Measurements from ENCODE around the gene NOS1AP. TPM values are rescaled to one million over a fixed set of nuclear protein-coding genes. Genes with fewer than 3 reads are reported as not detected.

The NOS1AP gene
- total RNA-seq, 1 donor from 2014 or later: 2.1 TPM

- DNase-seq: no peak
Measured at GRCh38 chr1:162256287-162256686, 186.8 kb downstream of the NOS1AP start.

DNA sequence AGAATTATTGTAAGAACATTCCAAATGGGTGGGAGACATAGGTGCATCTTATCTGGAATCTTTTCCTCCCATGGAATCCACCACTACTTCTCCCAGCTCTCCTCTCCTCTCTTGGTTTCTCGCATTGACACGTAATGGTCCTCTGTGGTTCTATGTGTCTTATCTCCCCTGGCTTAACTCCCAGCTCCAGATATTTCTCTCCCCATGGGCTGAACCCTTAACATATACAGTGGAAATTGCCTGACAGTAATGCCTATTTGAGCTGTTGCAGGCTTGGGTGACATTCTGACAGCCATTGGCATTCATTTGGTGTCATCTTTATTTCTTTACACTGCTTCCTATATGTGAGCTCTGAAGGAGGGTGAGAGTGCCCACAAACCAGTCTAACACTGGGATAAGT lies 188.9 kb downstream of the NOS1AP start:
- DNase-seq: no peak

GRCh38 chr1:162259894-162260455 lies 190.5 kb downstream of the NOS1AP start:
- peak; percentile 25 for DNase-seq

DNA sequence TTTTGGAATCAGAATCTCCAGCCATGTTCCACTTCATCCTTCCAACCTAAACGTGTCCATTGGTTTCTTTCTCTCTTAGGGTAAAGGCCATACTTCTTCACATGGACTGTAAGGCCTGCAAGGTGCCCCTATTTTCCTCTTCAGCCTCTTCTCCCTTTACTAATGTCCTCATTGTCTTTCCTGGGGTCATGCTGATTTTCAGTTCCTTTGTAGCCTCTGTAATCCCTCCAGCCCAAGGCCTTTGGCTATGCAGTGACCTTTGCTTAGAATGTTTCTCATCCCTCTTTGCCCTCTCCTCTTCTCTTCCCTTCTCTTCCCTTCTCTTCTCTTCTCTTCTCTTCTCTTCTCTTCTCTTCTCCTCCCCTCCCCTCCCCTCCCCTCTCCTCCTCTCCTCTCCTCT lies 194.6 kb downstream of the NOS1AP start:
- no peak for DNase-seq

DNA sequence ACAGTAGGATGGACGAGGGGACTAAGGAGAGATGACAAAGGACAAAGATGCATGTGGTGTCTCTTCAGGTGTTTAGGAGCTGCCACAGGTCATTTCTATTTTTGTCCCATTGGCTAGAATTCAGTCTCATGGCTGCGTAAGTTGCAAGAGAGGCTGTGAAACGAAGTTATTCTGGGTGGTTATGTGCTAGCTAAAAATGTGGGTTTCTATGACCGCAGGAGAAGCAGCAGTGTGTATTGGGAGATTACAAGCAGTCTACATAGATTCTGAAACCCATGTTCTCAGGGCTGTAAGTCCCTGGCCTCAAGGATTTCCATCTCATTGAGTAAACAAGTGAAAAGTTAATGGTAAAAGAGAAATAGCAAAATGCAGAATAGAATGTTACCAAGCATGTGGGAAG lies 196.5 kb downstream of the NOS1AP start:
- no peak for DNase-seq

DNA sequence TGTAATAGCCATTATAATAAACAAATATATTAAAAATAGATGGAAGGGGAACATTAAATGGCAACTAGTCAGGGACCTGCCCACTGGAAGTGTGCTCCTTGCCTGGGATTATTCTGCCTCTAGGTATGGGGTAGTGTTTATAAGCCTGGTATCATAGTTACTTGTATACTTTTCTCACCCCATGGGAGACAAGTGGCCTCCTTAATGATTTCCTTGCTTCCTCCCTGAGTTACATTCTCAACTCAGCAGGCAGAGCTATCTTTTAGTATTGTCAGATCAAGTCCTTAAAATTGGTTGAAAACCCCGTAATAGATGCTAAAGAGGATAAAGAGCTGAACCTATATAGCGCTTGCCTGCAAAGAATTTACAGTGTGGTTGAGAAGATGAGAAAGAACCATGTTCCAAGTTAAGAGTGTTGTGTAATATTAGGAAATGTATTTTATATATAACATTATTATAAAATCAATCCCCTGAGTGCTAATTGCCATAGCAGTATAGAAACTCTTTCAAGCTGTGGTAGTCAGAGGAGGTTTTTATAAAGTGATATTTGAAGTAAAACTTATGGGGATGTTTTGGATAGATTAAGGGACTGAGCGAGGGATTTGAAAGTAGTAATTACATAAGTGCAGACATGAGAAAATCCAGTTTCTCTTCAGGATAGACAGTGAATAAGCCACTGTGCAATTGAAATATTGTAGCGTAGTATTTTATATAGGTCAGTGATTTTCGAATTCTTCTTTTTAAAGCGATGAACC lies 200.7 kb downstream of the NOS1AP start:
- no peak for DNase-seq

DNA sequence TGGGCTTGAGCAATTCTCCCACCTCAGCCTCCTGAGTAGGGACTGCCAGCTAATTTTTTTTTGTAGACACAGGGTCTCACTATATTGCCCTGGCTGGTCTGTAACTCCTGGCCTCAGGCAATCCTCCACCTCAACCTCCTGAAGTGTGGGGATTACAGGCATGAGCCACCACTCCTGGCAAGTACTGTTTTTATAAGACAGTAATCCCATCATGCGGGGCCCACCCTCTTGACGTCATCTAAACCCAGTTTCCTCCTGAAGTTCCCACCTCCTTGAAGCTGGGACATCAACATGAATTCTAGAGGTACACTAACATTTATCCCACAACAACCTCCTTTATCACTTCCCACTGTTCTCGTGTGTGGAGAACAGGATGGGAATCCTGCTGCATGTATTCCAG lies 202.5 kb downstream of the NOS1AP start:
- no peak for DNase-seq

DNA sequence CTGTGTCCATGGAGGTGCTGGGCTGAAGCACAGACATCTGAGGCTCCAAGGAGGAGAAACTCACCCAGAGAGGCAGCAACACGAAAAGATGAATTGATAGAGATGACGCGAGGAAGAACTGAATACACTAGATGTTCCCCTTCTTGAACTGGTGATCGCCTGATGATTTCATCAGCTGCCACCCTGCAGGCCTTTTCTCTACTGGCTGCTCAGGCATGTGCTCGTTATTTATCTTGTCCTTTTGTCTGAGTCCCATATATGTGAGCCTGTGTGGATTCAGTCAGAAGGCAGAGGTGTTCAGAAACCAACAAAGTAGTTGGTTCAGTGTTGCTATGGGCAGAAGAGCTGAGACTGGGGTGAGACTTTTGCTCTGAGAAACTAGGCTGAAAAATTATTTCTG lies 202.9 kb downstream of the NOS1AP start:
- no peak for DNase-seq

GRCh38 chr1:162275622-162276175 lies 206.2 kb downstream of the NOS1AP start:
- no peak for DNase-seq

DNA sequence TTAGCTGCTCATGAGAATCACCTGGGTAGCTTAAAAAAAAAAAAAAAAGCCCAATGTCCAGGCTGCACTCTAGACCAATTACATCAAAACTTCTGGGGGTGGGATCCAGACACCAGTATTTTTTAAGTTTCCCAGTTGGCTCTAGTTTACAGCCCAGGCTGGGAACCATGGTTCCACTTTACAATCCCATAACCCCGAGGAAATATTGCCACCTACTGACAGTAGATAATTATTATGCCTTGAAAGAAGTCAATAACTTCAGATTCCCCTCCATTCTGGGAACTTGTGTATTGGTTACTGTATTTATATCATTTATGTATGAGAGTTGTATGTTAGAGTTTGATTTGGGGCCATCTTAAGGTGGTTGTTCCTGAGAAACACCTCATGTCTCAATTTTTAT lies 207.0 kb downstream of the NOS1AP start:
- DNase-seq: no peak

DNA sequence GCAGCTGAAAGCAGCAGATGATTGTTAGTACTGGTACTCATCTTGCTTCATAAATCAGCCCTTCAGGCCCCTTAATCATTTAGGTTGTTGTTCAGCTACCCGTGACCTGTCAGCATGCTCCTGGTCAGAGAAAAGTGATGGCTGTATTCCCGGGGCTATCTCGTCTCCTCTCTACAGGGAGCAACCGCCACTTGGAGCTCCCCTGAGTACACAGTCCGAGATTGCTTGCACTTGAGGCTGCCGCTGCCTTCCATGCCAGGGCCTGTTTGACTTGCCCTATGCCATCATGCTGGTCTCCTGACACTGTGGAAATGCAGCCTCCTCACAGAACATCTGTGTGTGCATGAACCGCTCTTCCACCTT lies 209.6 kb downstream of the NOS1AP start:
- DNase-seq: no peak

- no peak for DNase-seq
Measured at GRCh38 chr1:162281426-162281825, 211.9 kb downstream of the NOS1AP start.

DNA sequence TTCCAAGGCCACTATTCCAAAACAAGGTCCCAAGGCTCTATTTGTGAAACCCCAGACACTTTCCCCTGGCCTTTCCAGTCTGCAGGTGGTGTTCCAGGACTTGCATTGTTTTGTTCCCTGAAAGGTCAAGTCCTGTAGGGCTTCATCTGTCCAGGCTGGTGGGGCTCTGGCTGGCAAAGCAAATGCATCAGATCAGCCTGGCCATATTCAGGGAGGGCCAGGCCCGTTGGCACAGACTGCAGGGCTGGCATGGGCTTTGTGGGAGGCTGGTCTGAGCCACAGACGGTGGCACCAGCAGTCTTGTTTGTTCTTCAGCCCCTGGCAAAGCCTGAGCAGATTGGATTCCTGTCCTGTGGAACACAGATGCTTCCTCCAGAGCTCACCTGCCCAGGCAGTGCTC lies 214.2 kb downstream of the NOS1AP start:
- DNase-seq: no peak

GRCh38 chr1:162284206-162284955 lies 214.9 kb downstream of the NOS1AP start:
- DNase-seq: no peak

- peak; percentile 6 for DNase-seq
Measured at GRCh38 chr1:162285149-162285561, 215.7 kb downstream of the NOS1AP start.

GRCh38 chr1:162291000-162291399 lies 221.5 kb downstream of the NOS1AP start:
- no peak for DNase-seq

GRCh38 chr1:162292422-162292849 lies 222.9 kb downstream of the NOS1AP start:
- DNase-seq: no peak

DNA sequence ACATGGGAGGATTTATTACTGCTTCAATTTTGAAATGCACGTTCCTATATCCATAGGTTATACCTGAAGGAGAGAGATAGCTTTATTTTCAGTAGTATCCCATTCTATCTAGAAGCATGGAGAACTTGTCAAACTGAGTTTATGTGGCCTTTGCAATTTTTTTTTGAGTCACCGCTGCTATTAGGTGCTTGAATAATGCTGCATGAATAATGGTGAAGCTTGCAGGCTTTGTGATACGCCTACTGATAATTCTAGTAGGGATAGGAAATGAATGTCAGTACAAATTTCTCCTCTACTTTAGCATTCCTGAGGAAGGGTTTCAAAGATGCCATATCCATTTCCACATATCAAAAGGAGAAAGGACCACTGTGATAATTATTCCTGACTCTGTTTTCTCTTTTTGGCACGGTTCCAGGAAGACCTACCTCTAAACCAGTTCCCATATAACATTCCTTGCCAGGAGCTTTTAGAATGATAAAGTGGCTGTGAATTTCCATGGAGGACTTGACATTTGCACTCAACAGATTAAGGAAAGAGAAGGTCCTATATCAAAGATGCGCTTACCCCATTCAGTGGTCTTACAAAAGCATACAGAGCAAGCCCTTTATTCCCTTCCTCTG lies 223.7 kb downstream of the NOS1AP start:
- no peak for DNase-seq

- DNase-seq: no peak
Measured at GRCh38 chr1:162294015-162294414, 224.5 kb downstream of the NOS1AP start.

DNA sequence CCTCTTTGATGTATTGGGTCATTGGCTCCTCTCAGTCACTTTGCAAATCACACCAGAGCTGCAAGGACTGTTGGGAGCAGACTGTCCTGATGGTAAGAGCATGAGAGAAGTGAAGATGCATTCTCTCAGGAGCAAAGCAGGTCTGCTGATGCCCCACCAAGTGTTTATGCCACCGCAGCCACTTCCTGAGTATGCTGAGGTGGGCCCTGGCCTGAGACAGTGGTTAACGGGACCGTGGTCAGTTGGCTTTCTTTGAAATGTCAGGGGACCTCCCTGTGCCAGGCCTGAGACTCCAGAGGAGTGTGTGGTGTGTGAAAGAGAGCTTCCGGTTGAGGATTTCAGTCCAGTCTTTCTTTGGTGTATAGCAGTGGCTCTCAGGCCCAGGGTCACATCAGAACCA lies 227.7 kb downstream of the NOS1AP start:
- no peak for DNase-seq

- DNase-seq: no peak
Measured at GRCh38 chr1:162298266-162298665, 228.8 kb downstream of the NOS1AP start.

- no peak for DNase-seq
Measured at GRCh38 chr1:162299018-162299417, 229.5 kb downstream of the NOS1AP start.

All from skin of body (tissue), 2 donors.